Type B pancreatic cell (in vitro differentiated cells): ENCODE measurements around the gene TMEM165. TPM values are rescaled to one million over a fixed set of nuclear protein-coding genes. Genes with fewer than 3 reads are reported as not detected.

Experiments used
- DNase-seq: peaks from one replicate; pipeline ENCODE4 v3.0.0; 2021; ENCODE audit warnings: mixed read lengths; ENCODE audit not compliant: unreplicated experiment; ENCODE audit errors: extremely low spot score
- H3K27ac Mint-ChIP-seq: 2 replicates; pipeline ENCODE4 v1.8.0; 2021; ENCODE audit warnings: mild to moderate bottlenecking, mixed read lengths
- H3K27me3 Mint-ChIP-seq: 2 replicates; pipeline ENCODE4 v1.8.0; 2021; ENCODE audit warnings: mixed read lengths
- H3K36me3 Mint-ChIP-seq: 2 replicates; pipeline ENCODE4 v1.8.0; 2021; ENCODE audit warnings: mixed read lengths
- H3K4me1 Mint-ChIP-seq: one replicate; pipeline ENCODE4 v1.8.0; 2021; ENCODE audit warnings: mixed read lengths; ENCODE audit not compliant: unreplicated experiment
- H3K4me3 Mint-ChIP-seq: 2 replicates; pipeline ENCODE4 v1.8.0; 2021; ENCODE audit warnings: mild to moderate bottlenecking, mixed read lengths
- H3K9me3 Mint-ChIP-seq: 2 replicates; pipeline ENCODE4 v1.8.0; 2021; ENCODE audit warnings: mixed read lengths
- CTCF ChIP-seq: fragments of 200-600 bp; sonication (generic); conservative IDR thresholded peaks from 2 replicates; pipeline ENCODE4 v1.5.0; 2021; ENCODE audit warnings: antibody characterized with exemption, mild to moderate bottlenecking
- total RNA-seq: library from RNA; stranded (reverse); gene quantifications from 2 replicates; pipeline ENCODE4 v1.2.1, GENCODE V29; 2021; ENCODE audit warnings: low replicate concordance

TMEM165 gene
- total RNA-seq, 1 donor from 2014 or later: 69.2 TPM

- TF ChIP-seq CTCF: peak; percentile 53
- Mint-ChIP-seq H3K36me3 (peaks cover 28% of the 10 kb centered on the region), H3K4me1 (peaks cover 12% of the 10 kb centered on the region), H3K9me3 (no peaks in the 10 kb centered on the region), H3K4me3 (no peak overlapping the region), H3K27me3 (no peaks in the 10 kb centered on the region), H3K27ac (no peak overlapping the region)
- DNase-seq: no peak
Observed at GRCh38 chr4:55409468-55410171, 13.9 kb downstream of the TMEM165 start.

- no peaks in the 10 kb centered on the region for H3K9me3 Mint-ChIP-seq
- H3K4me1 Mint-ChIP-seq: peaks cover 12% of the 10 kb centered on the region
Observed at GRCh38 chr4:55410431-55410830, 14.7 kb downstream of the TMEM165 start.

DNA sequence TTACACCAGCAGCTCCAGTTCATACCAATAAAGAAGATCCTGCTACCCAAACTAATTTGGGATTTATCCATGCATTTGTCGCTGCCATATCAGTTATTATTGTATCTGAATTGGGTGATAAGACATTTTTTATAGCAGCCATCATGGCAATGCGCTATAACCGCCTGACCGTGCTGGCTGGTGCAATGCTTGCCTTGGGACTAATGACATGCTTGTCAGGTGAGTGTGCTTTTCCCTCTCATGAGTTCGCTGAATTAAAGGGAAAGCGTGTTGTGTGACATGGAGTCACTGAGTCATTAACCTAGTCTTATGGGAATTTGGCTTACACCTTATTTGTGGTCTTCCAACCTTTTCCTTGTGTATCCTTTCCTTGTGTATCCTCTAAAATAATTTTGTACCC, 15.9 kb downstream of the TMEM165 start:
- H3K4me1 Mint-ChIP-seq: peaks cover 12% of the 10 kb centered on the region
- no peak overlapping the region for H3K27ac Mint-ChIP-seq

More at GRCh38 chr4:55410431-55410830, 14.7 kb downstream of the TMEM165 start:
- no peak for DNase-seq
- no peak for TF ChIP-seq CTCF
- Mint-ChIP-seq H3K36me3 (peaks cover 28% of the 10 kb centered on the region), H3K4me3 (no peak overlapping the region), H3K27me3 (no peaks in the 10 kb centered on the region), H3K27ac (no peak overlapping the region)

GRCh38 chr4:55416176-55416575, 20.4 kb downstream of the TMEM165 start:
- no peaks in the 10 kb centered on the region for H3K27me3 Mint-ChIP-seq
- H3K4me1 Mint-ChIP-seq: no peaks in the 10 kb centered on the region
- H3K36me3 Mint-ChIP-seq: peaks cover 31% of the 10 kb centered on the region

More for the DNA sequence above, 15.9 kb downstream of the TMEM165 start:
- H3K4me3 Mint-ChIP-seq: no peak overlapping the region
- no peak for DNase-seq
- H3K36me3 Mint-ChIP-seq: peaks cover 22% of the 10 kb centered on the region
- no peaks in the 10 kb centered on the region for H3K27me3 Mint-ChIP-seq
- H3K9me3 Mint-ChIP-seq: no peaks in the 10 kb centered on the region
- TF ChIP-seq CTCF: no peak

GRCh38 chr4:55424791-55425190, 29.0 kb downstream of the TMEM165 start:
- H3K9me3 Mint-ChIP-seq: no peaks in the 10 kb centered on the region
- H3K27ac Mint-ChIP-seq: no peak overlapping the region
- no peak for DNase-seq
- H3K36me3 Mint-ChIP-seq: peaks cover 47% of the 10 kb centered on the region
- TF ChIP-seq CTCF: no peak
- no peaks in the 10 kb centered on the region for H3K4me1 Mint-ChIP-seq
- no peaks in the 10 kb centered on the region for H3K27me3 Mint-ChIP-seq
- no peak overlapping the region for H3K4me3 Mint-ChIP-seq

More at GRCh38 chr4:55416176-55416575, 20.4 kb downstream of the TMEM165 start:
- H3K4me3 Mint-ChIP-seq: no peak overlapping the region
- no peak overlapping the region for H3K27ac Mint-ChIP-seq
- no peak for DNase-seq
- no peaks in the 10 kb centered on the region for H3K9me3 Mint-ChIP-seq
- no peak for TF ChIP-seq CTCF
